Vagina (tissue), 2 donors: ENCODE measurements around the gene HIRA.

ENCODE experiments used
- CTCF ChIP-seq, 3 experiments: fragments of 450-650 bp in 2 of 3; fragments of 200-600 bp in 1 of 3; sonication (generic) in 1 of 3; IDR thresholded peaks; one replicate each; pipeline ENCODE4 v1.5.1; 2017 to 2019; ENCODE audit warnings: antibody characterized with exemption in 3 of 3, mild to moderate bottlenecking in 2 of 3, moderate library complexity in 2 of 3
- POLR2A ChIP-seq, 2 donors: fragments of 450-650 bp; IDR thresholded peaks; one replicate each; pipeline ENCODE4 v1.6.1; 2017; ENCODE audit warnings: antibody characterized with exemption in 2 of 2, mild to moderate bottlenecking in 2 of 2, moderate library complexity in 2 of 2
- POLR2AphosphoS5 ChIP-seq, 2 donors: sonication (generic); formaldehyde crosslinking; IDR thresholded peaks; one replicate each; pipeline ENCODE4 v1.9.0; 2017; ENCODE audit warnings: antibody characterized with exemption in 2 of 2, mild to moderate bottlenecking in 2 of 2, low read depth in 1 of 2; ENCODE audit not compliant: insufficient read depth in 1 of 2

GRCh38 chr22:19402642-19403191 lies 28.8 kb downstream of the HIRA start:
- TF ChIP-seq CTCF (IDR thresholded peaks at IDR 0.05) (no peak), POLR2A (IDR thresholded peaks at IDR 0.05) (no peak), POLR2AphosphoS5 (IDR thresholded peaks at IDR 0.05; ENCODE audit: insufficient read depth in 1 of 2, low read depth in 1 of 2) (no peak)
